ENCODE data around the gene FRK.
"Not testable (repeated sequence)": the region's sequence is repeated elsewhere in the genome, so short reads cannot be mapped to it uniquely, and the experiment has no call there.

The FRK gene

DNA sequence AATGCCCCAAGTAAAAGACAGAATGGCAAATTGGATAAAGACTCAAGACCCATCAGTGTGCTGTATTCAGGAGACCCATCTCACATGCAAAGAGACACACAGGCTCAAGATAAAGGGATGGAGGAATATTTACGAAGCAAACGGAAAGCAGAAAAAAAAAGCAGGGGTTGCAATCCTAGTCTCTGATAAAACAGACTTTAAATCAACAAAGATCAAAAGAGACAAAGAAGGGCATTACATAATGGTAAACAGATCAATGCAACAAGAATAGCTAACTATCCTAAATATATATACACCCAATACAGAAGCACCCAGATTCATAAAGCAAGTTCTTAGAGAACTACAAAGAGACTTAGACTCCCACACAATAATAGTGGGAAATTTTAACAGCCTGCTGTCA lies 123.2 kb downstream of the FRK start:
- not testable (repeated sequence) for DNase-seq

DNA sequence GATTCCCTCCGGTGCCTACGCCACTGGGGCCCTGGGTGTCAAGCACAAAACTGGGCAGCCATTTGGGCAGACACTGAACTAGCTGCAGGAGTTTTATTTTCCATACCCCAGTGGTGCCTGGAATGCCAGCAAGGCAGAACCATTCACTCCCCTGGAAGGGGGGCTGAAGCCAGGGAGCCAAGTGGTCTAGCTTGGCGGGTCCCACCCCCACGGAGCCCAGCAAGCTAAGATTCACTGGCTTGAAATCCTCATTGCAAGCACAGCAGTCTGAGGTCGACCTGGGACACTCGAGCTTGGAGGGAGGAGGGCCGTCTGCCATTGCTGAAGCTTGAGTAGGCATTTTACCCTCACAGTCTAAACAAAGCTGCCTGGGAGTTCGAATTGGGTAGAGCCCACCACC lies 125.3 kb downstream of the FRK start:
- no peak for DNase-seq

DNA sequence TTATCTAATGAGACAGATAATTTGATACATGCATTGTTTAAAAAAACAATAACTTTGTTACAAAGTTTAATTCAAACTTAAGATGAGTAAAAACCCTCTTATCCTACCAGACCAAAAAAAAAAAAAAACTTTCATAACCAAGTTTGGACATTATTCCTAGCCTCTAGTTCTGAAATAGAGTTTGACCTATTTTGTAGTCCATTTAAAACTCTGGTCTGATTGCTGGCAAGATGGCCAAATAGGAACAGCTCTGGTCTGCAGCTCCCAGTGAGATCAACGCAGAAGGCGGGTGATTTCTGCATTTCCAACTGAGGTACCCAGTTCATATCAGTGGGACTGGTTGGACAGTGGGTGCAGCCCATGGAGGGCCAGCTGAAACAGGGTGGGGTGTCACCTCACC lies 125.9 kb downstream of the FRK start:
- no peak for DNase-seq

DNA sequence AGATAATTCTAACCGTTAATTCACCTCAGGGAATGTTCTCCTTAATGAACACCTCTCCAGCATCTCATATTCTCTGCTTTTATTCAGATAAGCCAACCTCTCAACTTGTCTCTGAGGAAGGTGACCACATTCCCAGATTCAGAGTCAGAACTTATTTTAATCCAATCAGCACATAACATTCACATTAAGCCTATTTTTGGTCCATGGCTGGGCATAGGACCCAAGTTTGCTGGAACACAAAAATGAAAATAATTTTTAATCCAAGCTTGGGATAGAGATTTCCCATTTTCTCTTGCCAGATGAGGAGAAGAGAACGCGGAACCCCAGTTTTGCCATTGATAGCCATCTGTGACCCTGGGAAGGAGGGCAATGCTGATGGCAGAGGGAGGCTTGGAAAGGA lies 126.5 kb downstream of the FRK start:
- DNase-seq: no peak

DNA sequence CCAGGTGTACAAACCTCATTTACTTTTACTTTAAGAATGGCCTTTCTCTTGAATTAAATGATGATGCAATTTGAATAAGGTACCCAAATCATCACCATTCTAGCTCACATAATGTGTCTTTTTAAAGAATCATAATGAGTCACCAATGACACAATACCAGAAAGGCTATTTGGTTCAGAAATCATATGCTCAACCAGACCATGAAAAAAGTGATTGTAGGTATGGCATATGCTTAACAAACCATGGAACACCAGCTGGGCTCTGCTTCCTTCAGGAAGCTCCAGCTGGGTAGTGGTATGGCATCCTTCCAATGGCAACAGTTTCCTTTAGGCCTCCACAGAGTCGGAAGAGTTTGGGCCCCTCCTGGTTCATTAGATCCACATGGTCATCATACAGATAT lies 128.2 kb downstream of the FRK start:
- no peak for DNase-seq

DNA sequence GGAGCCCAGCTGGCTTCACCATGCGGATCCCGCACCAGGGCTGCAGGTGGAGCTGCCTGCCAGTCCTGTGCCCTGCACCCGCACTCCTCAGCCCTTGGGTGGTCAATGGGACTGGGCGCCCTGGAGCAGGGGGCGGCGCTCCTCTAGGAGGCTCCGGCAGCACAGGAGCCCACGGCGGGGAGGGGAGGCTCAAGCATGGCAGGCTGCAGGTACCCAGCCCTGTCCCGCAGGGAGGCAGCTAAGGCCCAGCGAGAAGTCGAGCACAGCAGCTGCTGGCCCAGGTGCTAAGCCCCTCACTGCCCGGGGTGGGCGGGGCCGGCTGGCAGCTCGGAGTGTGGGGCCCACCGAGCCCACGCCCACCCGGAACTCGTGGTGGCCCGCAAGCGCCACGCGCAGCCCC lies 132.7 kb downstream of the FRK start:
- DNase-seq: not testable (repeated sequence)

DNA sequence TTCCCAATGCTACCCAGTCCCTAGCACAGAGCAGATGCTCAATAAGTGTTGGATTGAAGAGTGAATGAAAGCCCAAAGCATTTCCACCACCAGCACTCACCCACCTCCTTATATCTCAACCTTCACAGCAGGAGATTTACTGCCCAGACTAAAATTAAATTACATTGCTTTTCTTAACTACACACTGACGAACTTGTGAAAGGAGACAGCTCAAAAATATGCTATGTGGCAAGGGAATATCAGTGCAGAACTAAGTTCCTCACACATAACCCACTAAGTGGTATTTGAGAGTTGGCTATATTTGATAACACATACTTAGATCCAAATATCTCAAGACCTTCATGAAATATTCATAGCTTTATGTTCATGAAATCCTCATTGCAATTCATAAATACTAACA lies 137.7 kb downstream of the FRK start:
- DNase-seq: no peak

DNA sequence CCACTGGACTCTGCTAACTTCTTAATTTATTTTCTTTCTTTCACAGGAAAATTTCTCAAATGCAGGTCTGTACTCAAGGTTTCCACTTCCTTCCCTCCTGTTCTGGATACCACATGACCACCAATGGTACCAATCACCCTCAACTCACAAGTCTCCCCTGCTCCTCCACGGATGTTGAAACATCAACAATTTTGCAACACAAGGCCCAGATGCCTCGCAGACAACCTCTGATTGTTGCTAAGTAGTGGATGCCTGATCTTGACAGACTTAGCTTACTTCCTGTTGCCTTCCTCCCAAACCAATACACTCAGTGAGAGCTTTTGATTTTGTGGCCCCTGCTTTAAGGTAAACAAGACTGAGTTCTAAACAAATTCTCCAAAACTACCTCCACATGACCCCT lies 146.6 kb downstream of the FRK start:
- no peak for DNase-seq

DNA sequence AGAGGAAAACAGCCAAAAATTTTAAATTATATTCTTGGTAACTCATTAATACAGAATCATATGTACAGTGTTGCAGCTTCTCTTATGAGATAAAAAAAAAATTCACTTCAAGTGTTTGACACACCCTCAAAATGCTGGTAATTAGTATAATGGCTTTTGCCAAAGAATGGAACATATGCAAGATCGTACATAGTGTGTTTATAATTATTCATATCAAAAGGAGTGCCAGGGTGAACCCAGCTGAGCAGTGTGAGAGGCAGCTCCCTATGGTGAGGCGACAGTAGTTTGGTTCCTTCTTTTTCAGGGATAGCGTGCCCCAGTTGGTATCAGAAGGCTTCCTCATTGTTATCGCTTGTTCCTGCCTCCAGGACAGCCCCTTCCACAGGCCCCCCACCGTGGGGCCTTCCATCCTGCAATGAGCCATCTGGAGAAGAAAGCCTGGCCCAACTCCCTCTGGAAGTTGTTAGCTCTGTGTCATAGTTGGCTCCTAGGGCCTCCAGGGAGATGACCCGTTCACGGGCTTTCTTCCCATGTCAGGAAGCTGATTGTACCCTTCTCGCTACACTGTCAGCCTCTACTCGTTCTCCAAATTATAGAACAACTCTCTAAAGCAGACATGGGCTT lies 150.7 kb downstream of the FRK start:
- DNase-seq: no peak

DNA sequence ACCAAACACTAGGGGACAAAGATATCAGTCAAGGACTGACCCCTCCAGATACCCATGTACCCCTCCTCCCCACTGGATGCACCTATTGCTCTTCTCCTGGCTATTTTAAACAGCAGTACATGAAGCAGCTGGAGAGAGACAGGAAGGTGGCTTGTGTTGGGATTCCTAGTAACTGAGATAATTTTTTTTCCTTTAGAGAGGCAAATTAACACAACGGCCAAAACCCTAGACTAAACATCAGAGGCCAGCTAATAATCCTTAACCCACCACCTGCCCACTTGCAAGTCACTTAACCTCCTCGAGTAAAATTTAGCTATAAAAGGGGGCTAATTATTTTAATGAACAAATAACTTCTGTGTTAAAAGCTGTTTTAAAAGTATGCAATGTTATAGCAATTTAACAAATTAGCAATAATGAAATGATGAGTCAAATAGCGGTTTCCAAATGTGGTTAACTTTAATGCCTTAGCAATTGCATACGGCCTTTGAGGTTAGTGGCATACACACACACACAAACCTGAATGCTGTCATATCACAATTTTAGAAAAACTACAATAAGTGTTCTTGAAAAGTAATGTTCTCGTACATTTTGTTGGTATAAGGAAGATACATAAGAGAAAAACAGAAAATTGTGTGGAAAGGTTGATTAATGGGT lies 151.7 kb downstream of the FRK start:
- DNase-seq: no peak

DNA sequence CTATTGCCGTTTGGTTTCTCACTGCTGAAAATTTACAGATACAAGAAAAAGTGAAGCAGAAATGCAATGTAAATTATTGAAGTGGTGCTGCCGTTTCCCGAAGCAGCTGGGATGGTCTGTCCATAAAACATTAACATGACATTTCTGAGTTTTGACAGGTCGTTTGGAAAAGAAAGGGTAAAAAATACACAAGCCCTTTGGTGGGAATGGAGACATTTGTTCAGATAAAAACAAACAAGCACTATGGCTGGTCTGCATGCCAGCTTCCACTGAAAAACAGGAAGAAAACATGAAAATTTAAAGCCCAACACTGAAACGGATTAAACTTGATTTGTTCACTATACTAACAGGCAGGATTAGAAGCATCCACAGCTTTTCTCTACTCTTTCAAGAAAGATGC lies 155.2 kb downstream of the FRK start:
- DNase-seq: no peak

DNA sequence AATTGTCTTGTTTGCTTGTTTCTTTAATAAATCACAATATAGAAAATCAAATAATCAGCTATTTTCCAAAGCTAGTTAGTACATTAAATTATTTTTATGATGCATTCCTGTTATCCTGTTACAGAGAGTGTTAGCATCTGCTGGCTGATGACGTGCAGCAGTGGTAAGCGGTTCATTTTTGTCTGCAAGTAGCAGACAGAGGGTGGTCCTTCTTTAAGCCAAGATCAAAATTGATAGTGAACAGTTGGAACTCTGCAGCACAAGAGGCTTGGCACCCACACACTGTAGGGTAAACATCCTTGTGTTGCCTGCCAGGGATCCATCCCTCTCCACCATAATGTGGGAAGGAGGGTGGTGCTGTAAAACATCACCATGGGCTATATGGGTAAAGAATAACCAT lies 158.3 kb downstream of the FRK start:
- no peak for DNase-seq

DNA sequence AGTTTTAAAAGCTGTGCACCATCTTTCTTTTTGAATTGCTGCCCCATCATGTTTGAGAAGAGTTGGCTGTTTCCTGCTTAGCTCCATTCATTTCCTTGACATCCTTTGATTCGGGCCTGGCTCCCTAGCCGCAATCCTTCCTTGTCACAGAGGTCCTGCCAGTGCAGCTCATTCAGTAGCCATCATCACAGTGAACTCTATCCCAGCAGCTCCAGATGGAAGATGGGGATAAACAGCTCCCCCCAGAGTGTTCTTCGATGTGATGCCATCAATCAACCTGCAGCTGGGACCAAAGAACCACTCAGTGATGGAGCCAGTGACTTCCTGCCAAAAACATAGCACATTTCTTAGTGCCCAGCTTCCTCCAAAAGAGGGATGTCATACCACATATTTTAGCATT lies 158.8 kb downstream of the FRK start:
- no peak for DNase-seq

DNA sequence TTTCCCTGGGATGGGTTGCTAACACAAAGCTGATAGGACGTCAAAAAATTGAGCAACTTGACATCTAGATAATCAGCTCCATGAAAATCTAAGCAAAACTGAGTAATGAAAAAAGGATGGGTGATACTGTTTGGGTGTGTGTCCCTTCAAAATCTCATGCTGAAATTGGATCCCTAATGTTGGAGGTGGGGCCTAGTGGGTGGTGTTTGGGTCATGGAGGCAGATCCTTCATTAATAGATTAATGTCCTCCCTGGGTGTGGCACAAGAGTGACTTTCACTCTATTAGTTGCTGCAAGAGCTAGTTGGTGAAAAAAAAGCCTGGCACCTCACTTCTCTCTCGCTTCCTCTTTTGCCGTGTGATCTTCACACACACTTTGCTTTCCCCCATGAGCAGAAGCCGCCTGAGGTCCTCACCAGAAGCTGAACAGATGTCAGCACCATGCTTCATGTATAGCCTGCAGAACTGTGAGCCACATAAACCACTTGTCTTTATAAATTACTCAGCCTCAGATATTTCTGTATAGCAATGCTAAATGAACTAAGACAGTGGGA lies 160.9 kb downstream of the FRK start:
- DNase-seq: no peak

DNA sequence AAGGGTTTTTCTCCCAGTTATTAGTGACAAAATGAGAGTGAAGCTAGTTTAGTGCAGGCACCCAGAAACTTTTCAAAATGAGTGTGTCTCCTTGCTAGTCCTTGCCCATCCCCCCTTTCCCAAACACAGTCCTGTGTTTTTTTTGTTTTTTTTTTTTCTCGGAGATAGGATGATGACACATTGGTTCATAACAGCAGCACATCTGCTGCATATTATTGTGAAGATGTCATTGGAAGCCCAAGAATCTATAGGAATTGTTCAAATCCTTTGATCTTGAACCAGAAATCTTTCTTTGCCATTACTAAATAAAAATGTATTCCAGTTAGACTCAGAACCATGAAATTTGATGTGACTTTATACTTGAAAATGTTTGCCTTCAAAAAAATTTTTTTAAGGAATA lies 162.4 kb downstream of the FRK start:
- no peak for DNase-seq

DNA sequence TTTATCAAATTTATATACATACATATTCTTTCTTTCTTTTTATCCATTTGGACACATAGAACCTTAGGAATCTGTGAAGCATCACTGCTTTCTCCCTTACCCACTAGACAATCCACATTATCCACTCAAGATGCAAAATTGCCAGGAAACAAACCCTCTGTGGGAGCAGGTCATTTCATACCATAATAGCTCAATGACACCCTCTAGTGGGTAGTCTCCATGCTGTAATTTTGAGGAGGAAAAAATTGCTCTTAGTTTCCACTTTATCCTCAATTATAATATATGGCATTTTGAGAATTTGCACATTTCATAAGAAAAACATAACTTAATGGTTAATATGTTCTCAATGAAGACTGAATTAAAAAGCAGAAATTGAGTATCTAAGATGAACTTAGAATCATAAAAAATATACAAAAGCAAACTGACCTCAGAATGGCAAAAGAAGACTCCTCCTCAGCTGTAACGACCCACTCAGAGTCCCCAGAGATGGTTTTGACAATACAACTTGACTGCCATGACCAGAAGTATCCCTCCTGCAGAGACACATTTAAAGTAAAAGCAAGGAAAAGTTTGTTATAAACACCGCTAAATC lies 164.1 kb downstream of the FRK start:
- no peak for DNase-seq

DNA sequence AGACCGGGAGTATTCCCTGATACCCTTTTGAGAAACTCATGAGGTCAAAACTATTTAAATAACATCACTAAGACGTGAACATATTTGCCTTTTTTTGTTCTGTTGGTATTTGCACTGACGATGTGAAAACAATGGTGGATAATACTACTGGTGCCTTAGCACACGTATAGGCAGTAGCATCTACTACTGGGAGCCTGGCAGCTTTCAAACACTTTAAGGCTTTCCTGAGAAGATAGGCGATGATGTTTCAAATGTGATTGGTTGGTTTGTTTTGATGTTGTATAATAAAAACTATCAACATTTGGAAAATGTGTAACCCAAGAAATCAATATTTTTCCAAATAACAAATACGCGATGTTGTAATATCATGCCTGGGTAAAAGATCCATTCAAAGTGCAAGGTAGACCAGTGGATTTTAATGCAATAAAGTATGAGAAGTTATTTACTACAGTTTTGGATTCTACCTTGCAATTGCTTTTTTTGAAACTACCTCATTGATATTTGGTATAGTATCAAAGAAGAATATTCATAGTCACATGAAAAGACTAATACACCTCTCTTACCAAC lies 166.2 kb downstream of the FRK start:
- DNase-seq: no peak

DNA sequence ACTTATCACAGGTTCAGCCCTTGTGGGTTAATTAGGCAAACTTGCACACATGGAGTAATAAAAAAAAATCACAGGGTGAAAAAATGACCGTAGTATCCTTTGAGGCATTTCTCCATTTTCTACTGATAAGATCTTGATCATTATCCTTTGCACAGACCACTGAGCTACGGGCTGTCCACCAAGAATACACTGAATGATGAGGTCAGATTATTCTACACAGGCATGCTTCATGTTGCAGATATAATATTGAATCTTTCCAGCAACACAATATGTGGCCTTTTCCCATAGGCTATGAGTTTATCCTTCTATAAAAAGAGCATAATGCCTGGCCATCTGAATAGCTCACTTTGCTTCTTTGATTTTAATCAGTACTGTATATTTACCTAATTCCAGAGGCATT lies 168.9 kb downstream of the FRK start:
- no peak for DNase-seq

DNA sequence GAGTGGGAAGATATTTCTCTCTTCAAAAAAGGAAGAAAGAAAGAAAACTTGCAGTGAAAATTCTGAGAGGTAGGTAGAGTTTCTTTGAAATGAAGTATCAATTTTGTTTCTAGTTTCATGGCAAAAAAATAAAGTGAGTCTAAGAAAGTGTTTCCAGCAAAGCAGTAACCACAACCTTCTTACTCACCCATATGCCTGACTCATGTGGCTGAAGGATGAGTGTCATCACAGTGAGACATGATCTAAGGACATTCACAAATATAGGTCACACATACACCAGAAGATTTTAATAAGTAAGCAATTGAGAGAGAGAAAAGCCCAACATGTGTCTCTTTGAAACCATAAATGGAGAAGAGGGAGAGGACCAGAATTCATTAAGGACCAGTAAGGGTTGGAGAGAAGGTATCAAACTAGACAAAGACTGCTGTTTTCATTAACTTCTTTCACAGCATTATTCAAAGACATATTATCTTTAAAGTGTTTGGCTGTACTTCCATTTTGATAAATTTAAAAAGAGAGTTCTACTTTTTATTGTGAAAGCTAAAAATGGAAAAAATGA lies 169.5 kb downstream of the FRK start:
- no peak for DNase-seq

DNA sequence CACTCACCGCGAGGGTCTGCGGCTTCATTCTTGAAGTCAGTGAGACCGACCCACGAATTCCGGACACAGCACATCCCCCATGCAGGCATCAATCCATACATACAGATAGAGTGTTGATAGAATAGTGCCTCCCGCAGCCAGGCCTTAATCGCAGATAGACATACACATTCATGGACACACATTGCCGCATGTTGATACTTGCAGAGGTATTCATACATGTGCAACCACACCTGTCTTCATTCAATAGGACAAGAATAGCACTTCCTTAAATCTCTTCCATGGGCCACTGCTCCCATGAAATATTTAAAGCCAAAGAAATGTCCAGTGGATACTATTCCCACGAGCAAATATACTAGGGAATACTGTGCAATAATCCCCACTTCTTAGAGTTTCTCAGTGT lies 170.5 kb downstream of the FRK start:
- no peak for DNase-seq

DNA sequence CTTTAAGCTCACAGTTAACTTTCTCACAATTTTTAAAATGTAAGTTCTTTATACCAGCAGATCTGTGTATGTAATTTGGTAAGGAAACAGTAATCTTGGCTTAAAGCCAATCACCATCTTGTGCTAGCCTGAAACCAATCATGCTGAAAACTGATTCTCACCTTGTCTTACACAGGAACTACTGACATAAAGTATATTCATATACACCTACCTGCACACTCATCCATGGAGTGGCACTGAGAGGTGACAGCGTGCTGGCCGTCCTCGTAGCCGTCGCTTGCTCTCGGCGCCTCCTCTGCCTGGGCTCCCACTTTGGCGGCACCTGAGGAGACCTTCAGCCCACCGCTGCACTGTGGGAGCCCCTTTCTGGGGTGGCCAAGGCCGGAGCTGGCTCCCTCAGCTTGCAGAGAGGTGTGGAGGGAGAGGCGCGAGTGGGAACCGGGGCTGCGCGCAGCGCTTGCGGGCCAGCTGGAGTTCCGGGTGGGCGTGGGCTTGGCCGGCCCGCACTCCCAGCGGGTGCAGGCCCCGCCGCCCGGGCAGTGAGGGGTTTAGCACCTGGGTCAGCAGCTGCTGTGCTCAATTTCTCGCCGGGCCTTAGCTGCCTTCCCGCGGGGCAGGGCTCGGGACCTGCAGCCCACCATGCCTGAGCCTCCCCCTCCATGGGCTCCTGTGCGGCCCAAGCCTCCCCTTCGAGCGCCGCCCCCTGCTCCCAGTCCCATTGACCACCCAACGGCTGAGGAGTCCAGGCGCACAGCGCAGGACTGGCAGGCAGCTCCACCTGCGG lies 171.8 kb downstream of the FRK start:
- not testable (repeated sequence) for DNase-seq

DNA sequence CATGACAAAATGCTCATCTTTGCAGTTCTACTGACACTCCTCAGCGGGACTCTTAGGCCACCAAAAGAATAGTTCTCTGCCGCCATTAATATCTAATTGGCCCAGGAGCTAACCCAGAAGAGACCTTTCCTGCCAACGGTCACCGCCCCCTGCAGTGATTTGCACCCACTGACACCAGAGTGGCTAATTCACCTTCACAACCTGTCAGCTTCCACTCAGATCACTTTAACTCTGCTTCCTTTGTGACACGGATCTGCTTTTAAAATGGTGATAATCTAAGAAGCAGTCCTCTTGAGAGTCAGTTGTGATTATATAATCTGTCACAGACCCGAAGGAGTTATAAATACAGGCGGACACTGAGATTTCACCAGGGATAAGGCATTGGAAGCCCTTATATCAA lies 172.8 kb downstream of the FRK start:
- no peak for DNase-seq

Data from stimulated activated CD4-positive, alpha-beta T cell treated with anti-CD3 and anti-CD28 coated beads, Interleukin-2, amount 100 ng/mL, for 48 hours (primary cell).